CD4-positive, alpha-beta T cell (primary cell): Measurements from ENCODE around the gene ATG5. TPM values are rescaled to one million over a fixed set of nuclear protein-coding genes. Genes with fewer than 3 reads are reported as not detected.

ENCODE experiments used
- ATAC-seq: fragments of 200-7000 bp; cut with Tn5 transposase; one replicate; pipeline ENCODE4 v1.10.0; 2022; ENCODE audit warnings: mild to moderate bottlenecking; ENCODE audit not compliant: poor library complexity
- CTCF ChIA-PET: fragments of 350-600 bp; sonication (Branson Sonifier 250); formaldehyde crosslinking; loops from one replicate; lab custom pipeline; 2021; ENCODE audit warnings: antibody characterized with exemption, inconsistent platforms; lab: Charles Lee
- POLR2A ChIA-PET: fragments of 350-600 bp; sonication (Branson Sonifier 250); formaldehyde crosslinking; loops from one replicate; lab custom pipeline; 2021; ENCODE audit warnings: antibody characterized with exemption, inconsistent platforms; lab: Charles Lee
- DNase-seq, 14 experiments: peaks; one replicate each; pipeline ENCODE4 v3.0.0-alpha.2; 2013 to 2020; ENCODE audit warnings: mixed read lengths in 2 of 14
- H3K27ac ChIP-seq, 2 donors: one replicate each; pipeline versions ENCODE4 v1.5.1 to v1.7.0; 2013; ENCODE audit warnings: low read length in 2 of 2, low read depth in 1 of 2, mild to moderate bottlenecking in 1 of 2
- H3K27me3 ChIP-seq, 2 experiments: 1 replicate in 1 of 2; 2 replicates in 1 of 2; pipeline versions ENCODE4 v1.6.1 to v1.7.0; 2013; ENCODE audit warnings: low read length in 2 of 2, control low read depth in 1 of 2, mild to moderate bottlenecking in 1 of 2, moderate library complexity in 1 of 2; ENCODE audit not compliant: insufficient read depth in 2 of 2, control insufficient read depth in 1 of 2
- H3K36me3 ChIP-seq: one replicate; pipeline ENCODE4 v1.6.1; 2013; ENCODE audit warnings: low read length, control low read depth; ENCODE audit not compliant: insufficient read depth
- H3K4me1 ChIP-seq: one replicate; pipeline ENCODE4 v1.6.1; 2013; ENCODE audit warnings: low read length, control low read depth; ENCODE audit not compliant: insufficient read depth
- H3K4me3 ChIP-seq: one replicate; pipeline ENCODE4 v1.5.1; 2013; ENCODE audit warnings: mild to moderate bottlenecking, low read length, moderate library complexity
- H3K9me3 ChIP-seq, 2 experiments: 1 replicate in 1 of 2; 2 replicates in 1 of 2; pipeline versions ENCODE4 v1.6.1 to v1.7.0; 2013; ENCODE audit warnings: low read length in 2 of 2, mild to moderate bottlenecking in 2 of 2, control low read depth in 1 of 2, moderate library complexity in 1 of 2; ENCODE audit not compliant: control insufficient read depth in 1 of 2, insufficient read depth in 1 of 2
- H3K27ac Mint-ChIP-seq: one replicate; pipeline ENCODE4 v1.8.0; 2020; ENCODE audit warnings: mixed read lengths
- H3K27me3 Mint-ChIP-seq: one replicate; pipeline ENCODE4 v1.8.0; 2021; ENCODE audit warnings: mixed read lengths
- H3K36me3 Mint-ChIP-seq: one replicate; pipeline ENCODE4 v1.8.0; 2021; ENCODE audit warnings: low read depth, mixed read lengths
- H3K4me1 Mint-ChIP-seq: one replicate; pipeline ENCODE4 v1.8.0; 2021; ENCODE audit warnings: low read depth, mixed read lengths
- H3K4me3 Mint-ChIP-seq: one replicate; pipeline ENCODE4 v1.8.0; 2020; ENCODE audit warnings: mild to moderate bottlenecking, mixed read lengths
- H3K9me3 Mint-ChIP-seq: one replicate; pipeline ENCODE4 v1.8.0; 2020; ENCODE audit warnings: mixed read lengths
- CTCF ChIP-seq: fragments of 200-600 bp; IDR thresholded peaks from one replicate; pipeline ENCODE4 v1.8.0; 2022; ENCODE audit warnings: antibody characterized with exemption, mild to moderate bottlenecking
- intact Hi-C, 2 experiments: fragments of 100-400 bp; cut with DNase I in 1 of 2; cut with micrococcal nuclease in 1 of 2; formaldehyde crosslinking; loops; one replicate each; pipeline versions ENCODE4 v1.15.1 to v1.9.0; 2023 to 2025; cut with DNase I, micrococcal nuclease
- total RNA-seq, 174 experiments: library from RNA in 2 of 174; stranded (reverse) in 2 of 174; gene quantifications; one replicate each; pipeline ENCODE4 v1.2.3 and lab custom pipeline; 2021 to 2026

ATG5 gene
- total RNA-seq, 2 experiments from 2014 or later = 19.4 to 23.2 TPM

- no peaks in the 10 kb centered on the region for H3K27me3 Mint-ChIP-seq
- Histone ChIP-seq H3K27ac (no peak overlapping the region), H3K4me1 (peaks cover 7% of the 10 kb centered on the region), H3K4me3 (no peak overlapping the region), H3K36me3 (peaks cover 14% of the 10 kb centered on the region), H3K27me3 (no peaks in the 10 kb centered on the region), H3K9me3 (no peaks in the 10 kb centered on the region)
- no peak for ATAC-seq
- peaks cover 72% of the 10 kb centered on the region for H3K4me1 Mint-ChIP-seq
- intact Hi-C loops = no loop called here
- ChIA-PET CTCF (no interaction called here), POLR2A (interaction anchor here (1.2 kb wide), 1 partner anchor 10 kb away, joined by 3 read pairs; no protein-coding TSS in a partner anchor)
- TF ChIP-seq CTCF = no peak
- no peak for DNase-seq
- no peaks in the 10 kb centered on the region for H3K9me3 Mint-ChIP-seq
- H3K4me3 Mint-ChIP-seq = no peak overlapping the region
- H3K27ac Mint-ChIP-seq = no peak overlapping the region
- H3K36me3 Mint-ChIP-seq = peaks cover 26% of the 10 kb centered on the region
Measured at GRCh38 chr6:106318851-106319250, 6.7 kb downstream of the ATG5 start.

GRCh38 chr6:106318061-106318460 lies 7.5 kb downstream of the ATG5 start:
- ChIA-PET CTCF (no interaction called here), POLR2A (interaction anchor here (1.2 kb wide), 1 partner anchor 10 kb away, joined by 3 read pairs; no protein-coding TSS in a partner anchor)
- ATAC-seq (no peak), DNase-seq (no peak)
- TF ChIP-seq CTCF = no peak
- Mint-ChIP-seq H3K4me1 (peaks cover 72% of the 10 kb centered on the region), H3K27me3 (no peaks in the 10 kb centered on the region), H3K9me3 (no peaks in the 10 kb centered on the region), H3K36me3 (peaks cover 32% of the 10 kb centered on the region), H3K4me3 (no peak overlapping the region), H3K27ac (no peak overlapping the region)
- Histone ChIP-seq H3K27ac (no peak overlapping the region), H3K36me3 (peaks cover 14% of the 10 kb centered on the region), H3K9me3 (no peaks in the 10 kb centered on the region), H3K27me3 (no peaks in the 10 kb centered on the region), H3K4me3 (no peak overlapping the region), H3K4me1 (peaks cover 2% of the 10 kb centered on the region)
- intact Hi-C loops = no loop called here

- intact Hi-C loops = no loop called here
- H3K27ac Mint-ChIP-seq = no peak overlapping the region
- no peak for ATAC-seq
- no peak overlapping the region for H3K4me3 Mint-ChIP-seq
- peaks cover 72% of the 10 kb centered on the region for H3K4me1 Mint-ChIP-seq
- DNase-seq = no peak
- Histone ChIP-seq H3K36me3 (peaks cover 22% of the 10 kb centered on the region), H3K27me3 (no peaks in the 10 kb centered on the region), H3K4me3 (no peak overlapping the region), H3K9me3 (no peaks in the 10 kb centered on the region), H3K4me1 (peaks cover 4% of the 10 kb centered on the region), H3K27ac (no peak overlapping the region)
- H3K27me3 Mint-ChIP-seq = no peaks in the 10 kb centered on the region
- no peak for TF ChIP-seq CTCF
- H3K9me3 Mint-ChIP-seq = no peaks in the 10 kb centered on the region
- ChIA-PET POLR2A (interaction anchor here (0.6 to 1.1 kb wide), 3 partner anchors 9 to 503 kb away, joined by 4 read pairs; partner anchors contain the start of gene ATG5), CTCF (interaction anchor here (1.3 kb wide), 1 partner anchor 18 kb away, joined by 3 read pairs; no protein-coding TSS in a partner anchor)
- H3K36me3 Mint-ChIP-seq = peaks cover 49% of the 10 kb centered on the region
Measured at GRCh38 chr6:106316375-106316766, 9.2 kb downstream of the ATG5 start.
